Fibroblast of lung (primary cell): ENCODE results near the gene PTPRU.

Source experiments
- EZH2 ChIP-seq: IDR thresholded peaks from 2 replicates; pipeline ENCODE4 v1.5.1; 2012; ENCODE audit warnings: low read length, control low read depth, mild to moderate bottlenecking; ENCODE audit errors: missing control alignments
- TF ChIP-seq, protein P1 (sequence below), 2 donors: IDR thresholded peaks in 1 of 2; conservative IDR thresholded peaks in 1 of 2; 1 replicate in 1 of 2; 2 replicates in 1 of 2; pipeline ENCODE4 v1.5.1; 2011 to 2012; ENCODE audit warnings: low read length in 2 of 2, control low read depth in 1 of 2, inconsistent platforms in 1 of 2, low read depth in 1 of 2, mild to moderate bottlenecking in 1 of 2

DNA sequence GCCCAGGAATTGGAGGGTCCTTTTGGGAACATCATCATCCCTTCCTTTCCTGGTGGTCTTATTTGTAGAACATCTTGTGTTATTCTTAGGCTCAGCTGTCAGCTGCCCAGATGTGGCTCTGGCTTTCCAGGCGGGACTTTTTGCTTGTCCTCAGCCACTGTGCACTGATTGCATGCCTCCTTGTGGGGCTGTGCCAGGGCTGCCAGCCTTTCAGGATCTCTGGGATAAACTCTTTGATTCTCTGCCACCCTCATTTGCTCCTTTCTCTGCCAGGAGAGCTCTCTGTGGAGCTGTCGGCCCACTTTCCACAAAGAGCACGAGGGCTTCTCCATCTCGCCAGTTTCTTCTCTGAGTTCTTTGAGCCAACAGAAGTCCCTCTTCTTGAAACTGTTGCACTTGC, 63.1 kb downstream of the PTPRU start:
- TF ChIP-seq, protein P1, sequence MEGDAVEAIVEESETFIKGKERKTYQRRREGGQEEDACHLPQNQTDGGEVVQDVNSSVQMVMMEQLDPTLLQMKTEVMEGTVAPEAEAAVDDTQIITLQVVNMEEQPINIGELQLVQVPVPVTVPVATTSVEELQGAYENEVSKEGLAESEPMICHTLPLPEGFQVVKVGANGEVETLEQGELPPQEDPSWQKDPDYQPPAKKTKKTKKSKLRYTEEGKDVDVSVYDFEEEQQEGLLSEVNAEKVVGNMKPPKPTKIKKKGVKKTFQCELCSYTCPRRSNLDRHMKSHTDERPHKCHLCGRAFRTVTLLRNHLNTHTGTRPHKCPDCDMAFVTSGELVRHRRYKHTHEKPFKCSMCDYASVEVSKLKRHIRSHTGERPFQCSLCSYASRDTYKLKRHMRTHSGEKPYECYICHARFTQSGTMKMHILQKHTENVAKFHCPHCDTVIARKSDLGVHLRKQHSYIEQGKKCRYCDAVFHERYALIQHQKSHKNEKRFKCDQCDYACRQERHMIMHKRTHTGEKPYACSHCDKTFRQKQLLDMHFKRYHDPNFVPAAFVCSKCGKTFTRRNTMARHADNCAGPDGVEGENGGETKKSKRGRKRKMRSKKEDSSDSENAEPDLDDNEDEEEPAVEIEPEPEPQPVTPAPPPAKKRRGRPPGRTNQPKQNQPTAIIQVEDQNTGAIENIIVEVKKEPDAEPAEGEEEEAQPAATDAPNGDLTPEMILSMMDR (conservative IDR thresholded peaks at IDR 0.05 in 1 of 2, IDR thresholded peaks at IDR 0.05 in 1 of 2; ENCODE audit: low read depth in 1 of 2, low read length in 2 of 2): no peak
- TF ChIP-seq EZH2: no peak
